NCI-H524 (cell line): ENCODE measurements around the gene CEACAM19.
"Not testable (repeated sequence)": the region's sequence is repeated elsewhere in the genome, so short reads cannot be mapped to it uniquely, and the experiment has no call there.

Experiments used
- DNase-seq, 2 experiments: peaks; one replicate each; lab custom pipeline; 2025; lab: John Stamatoyannopoulos, UW

Gene CEACAM19

DNA sequence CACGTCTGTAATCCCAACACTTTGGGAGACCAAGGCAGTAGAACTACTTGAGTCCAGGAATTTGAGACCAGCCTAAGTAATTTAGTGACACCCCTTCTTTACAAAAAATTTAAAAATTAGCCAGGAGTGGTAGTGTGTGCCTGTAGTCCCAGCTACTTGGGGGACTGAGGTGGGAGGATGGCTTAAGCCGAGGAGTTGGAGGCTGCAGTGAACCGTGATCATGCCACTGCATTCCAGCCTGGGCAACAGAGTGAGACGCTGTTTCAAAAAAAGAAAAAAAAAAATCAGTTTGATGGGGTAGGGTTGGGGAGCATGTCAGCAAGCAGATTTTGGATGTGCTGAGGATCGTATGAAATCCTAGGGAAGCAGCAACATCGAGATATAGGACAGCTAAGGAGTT lies 4.2 kb downstream of the CEACAM19 start:
- DNase-seq: no peak

DNA sequence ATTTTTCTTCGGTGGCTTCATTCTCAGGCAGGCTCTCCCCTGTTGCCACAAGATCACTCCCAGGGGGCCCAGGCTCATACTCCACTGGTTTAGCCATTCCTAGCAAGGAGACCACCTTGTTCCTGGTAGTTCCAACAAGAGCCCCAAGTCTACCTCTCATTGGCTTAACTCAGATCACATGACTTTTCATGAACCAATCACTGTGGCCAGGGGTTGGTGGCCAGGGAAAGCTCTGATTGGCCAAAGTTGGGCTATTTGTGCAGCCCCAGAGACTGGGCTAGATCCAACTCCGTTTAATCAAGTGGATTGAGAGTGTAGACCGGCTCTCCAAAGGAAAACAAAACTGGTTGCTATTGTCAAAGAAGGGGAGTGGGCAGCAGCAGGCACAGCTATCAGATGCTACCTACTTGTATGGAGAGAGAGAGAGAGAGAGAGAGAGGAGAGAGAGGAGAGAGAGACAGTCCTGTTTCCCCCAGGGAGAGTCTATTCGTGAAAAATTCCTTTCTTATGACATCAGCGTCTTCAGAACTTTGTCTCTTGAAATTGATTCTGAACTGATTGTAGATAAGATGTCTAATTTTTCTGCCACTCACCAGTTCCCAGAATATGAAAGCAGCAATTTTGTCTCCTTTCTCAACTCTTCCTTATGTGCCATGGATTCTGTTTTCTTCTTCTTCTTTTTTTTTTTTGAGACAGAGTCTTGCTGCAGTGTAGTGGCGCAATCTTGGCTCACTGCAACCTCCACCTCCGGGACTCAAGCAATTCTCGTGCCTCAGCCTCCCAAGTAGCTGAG lies 5.9 kb downstream of the CEACAM19 start:
- DNase-seq: peak; percentile 18 to 23

DNA sequence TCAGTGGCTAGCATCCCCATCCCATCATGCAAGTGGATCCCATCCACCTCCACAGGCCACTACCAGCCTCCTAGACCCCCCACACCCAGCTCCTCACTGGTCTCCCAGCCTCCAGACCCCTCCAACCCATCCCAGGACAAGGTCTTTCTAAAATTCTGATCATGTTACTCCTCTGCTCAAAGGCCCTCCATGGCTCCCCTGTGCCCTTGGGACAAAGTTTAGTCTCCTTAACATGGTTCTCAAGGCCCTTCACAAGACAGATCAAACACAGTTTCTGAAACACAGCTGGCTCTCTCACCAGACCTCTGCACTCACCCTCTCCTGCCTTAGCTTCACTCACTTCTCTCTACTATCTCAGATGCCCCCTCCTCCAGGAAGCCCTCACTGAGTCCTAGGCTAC lies 9.3 kb downstream of the CEACAM19 start:
- DNase-seq: no peak

DNA sequence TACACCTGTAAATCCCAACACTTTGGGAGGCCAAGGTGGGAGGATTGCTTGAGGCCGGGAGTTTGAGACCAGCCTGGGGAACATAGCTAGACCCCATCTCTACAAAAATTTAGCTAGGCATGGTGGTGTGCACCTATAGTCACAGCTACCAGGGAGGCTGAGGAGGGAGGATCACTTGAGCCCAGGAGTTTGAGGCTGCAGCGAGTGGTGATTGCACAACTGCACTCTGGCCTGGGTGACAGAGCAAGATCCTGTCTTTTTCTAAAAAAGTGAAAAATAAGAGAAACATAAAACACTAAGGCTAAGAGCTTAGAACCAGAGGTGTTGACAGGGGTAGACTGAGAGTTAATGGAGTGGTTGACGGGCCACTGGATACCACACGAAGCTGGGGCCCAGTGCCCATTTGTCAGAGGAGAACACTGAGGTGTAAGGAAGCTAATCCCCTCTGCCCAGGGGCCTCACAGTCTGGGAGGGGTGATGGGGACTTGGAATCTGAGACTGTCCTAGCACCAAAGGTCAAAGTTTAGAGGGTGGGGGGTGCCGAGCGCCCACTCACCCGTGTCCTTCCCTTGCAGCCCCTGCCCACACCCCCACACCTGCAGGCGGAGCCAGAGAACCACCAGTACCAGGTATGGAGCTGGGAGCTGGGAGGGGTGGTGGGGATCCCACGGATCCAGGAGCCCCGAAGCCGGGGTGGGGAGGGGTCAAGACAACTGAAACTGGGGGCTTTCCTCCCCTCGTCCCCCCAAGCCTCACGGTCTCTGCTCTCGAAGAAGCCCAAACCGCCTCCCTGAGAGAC lies 10.9 kb downstream of the CEACAM19 start:
- no peak for DNase-seq

DNA sequence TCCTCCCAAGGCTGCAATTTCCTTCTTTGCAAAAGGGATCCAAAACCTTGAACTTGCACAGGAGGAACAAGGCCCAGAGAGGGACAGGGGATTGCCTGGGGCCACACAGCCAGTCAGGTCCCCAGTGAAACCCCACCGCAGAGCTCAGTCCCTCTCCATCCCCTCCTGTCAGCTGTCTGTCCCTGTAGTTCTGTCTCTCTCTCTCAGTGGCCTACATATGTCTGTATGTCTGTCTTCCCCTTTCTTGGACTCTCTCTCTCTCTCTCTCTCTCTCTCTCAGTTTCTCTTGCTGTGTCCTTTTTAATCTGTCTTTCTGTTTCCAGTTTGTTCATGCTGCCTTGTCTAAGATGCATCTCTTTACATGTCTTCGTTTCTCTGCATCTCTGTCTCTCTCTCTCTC lies 11.5 kb downstream of the CEACAM19 start:
- DNase-seq: no peak

DNA sequence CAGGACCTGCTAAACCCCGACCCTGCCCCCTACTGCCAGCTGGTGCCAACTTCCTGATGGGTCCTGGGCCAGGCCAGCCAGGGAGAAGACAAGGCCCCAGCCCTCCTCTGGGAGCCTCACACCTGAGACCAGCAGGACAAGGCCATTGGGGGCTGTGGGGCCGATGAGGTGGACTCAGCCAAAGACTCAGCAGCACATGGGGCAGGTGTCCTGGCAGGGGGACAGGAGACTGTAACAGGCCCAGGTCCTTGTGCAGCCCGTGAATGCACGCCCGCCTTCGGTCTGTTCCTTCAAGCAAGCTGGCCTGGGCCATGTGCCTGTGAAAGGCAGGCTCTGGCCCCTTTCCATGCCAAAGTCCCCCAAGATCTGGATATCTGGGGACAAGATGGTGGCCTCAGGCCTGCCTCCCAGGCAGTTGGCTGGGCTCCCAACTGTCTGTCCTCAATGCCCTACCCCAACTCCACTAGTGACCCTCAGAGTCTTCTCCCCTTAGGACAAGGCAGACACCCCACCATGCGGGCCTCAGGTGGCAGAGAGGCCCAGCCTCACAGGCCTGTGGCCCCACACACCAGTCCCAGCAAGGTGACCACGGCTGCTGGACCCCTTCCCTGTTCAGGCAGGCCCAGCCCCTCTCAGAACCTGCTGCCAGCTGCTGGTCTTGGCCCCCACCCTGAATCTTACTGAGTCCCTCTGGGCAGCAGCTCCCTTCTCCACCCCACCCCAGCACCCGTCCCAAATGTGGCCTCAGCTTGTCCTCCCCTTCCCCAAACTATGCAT lies 12.3 kb downstream of the CEACAM19 start:
- no peak for DNase-seq

DNA sequence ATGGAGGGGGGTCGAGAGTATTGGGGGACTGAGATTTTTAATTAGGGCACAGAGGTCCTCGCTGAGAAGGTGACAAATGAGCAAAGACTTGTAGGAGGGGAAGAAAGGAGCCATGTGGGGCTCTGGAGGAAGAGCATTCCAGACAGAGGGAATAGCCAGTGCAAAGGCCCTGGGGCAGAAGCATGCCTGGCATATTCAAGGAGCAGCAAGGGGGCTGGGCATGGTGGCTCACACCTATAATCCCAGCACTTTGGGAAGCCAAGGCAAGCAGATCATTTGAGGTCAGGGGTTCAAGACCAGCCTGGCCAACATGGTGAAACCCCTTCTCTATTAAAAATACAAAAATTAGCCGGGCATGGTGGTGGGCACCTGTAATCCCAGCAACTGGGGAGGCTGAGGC lies 13.1 kb downstream of the CEACAM19 start:
- not testable (repeated sequence) for DNase-seq

DNA sequence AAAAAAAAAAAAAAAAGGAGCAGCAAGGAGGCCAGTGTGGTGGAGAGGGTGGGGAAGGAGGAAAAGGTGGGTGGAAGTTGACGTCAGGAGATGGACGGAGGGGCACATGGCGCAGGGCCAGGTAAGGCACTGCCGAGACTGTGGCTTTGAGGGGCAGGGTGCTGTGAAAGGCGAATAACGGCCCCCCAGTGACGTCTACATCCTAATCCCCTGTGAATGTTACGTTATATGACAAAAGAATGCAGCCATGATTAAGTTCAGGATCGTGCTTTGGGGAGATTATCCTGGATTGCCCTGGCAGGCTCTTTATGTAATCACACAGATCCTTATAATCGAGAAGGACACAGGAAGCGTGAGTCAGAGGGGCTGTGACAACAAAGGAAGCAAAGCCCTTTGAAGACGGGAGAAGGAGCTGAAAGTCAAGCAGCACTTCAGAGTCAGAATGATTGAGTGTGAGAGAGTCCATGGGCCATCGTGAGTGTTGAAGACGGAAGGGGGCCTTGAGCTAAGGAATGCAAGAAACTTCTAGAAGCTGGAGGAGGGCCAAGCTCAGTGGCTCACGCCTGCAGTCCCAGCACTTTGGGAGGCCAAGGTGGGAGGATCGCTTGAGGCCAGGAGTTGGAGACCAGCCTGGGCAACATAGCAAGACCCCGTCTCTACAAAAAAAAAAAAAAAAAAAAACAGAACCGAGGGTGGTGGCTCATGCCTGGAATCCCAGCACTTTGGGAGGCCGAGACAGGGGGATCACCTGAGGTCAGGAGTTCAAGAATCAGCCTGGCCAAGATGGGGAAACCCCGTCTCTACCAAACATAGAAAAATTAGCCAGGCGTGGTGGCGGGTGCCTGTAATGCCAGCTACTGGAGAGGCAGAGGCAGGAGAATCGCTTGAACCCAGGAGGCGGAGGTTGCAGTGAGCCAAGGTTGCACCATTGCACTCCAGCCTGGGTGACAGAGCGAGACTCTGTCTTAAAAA lies 13.9 kb downstream of the CEACAM19 start:
- no peak for DNase-seq

DNA sequence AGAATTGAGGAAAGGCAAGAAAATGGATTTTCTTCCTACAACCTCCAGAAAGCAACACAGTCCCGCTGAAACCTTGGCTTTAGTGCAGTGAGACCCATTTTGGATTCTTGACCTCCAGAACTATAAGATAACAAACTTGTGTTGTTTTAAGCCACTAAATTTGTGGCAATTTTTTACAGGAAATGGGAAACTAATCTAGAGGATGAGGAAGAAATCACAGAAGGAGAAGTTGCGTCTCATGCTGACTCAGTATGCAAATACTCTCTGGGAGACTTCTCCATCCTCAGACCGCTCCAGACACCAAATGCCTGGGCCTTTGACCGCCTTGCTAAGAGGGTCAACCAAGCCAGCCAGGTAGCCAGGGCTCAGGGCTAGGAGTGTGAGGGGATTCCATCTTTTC lies 14.6 kb downstream of the CEACAM19 start:
- no peak for DNase-seq

DNA sequence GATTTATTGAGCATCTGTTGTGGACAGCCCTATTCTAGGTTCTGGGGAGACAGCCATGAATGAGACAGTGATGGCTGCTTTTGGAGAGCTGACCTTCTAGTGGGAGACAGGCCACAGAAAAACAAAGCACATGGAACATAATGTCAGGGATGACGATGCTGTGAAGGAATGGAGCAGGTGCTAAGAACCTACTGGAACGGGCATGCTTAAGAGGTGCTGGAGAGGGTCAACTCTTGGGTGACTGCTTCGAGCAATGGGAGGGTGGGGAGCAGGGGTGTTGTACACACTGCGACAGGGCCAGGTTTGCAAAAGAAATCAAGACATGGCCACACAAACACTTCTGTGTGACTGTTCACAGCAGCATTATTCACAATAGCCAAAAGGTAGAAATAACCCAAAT lies 15.6 kb downstream of the CEACAM19 start:
- no peak for DNase-seq

DNA sequence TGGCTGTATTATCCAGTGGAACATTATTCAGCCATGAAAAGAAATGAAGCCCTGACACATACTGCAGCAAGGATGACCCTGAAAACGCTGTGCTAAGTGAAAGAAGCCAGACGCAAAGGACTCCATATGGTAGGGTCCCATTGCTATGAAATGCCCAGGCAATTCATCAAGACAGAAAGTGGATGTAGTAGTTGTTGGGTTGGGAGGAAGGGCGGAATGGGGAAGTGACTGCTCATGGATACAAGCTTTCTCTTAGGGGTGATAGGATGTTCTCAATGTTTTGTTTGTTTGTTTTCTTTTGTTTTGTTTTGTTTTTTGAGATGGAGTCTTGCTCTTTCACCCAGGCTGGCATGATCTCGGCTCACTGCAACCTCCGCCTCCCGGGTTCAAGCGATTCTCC lies 16.6 kb downstream of the CEACAM19 start:
- DNase-seq: no peak

DNA sequence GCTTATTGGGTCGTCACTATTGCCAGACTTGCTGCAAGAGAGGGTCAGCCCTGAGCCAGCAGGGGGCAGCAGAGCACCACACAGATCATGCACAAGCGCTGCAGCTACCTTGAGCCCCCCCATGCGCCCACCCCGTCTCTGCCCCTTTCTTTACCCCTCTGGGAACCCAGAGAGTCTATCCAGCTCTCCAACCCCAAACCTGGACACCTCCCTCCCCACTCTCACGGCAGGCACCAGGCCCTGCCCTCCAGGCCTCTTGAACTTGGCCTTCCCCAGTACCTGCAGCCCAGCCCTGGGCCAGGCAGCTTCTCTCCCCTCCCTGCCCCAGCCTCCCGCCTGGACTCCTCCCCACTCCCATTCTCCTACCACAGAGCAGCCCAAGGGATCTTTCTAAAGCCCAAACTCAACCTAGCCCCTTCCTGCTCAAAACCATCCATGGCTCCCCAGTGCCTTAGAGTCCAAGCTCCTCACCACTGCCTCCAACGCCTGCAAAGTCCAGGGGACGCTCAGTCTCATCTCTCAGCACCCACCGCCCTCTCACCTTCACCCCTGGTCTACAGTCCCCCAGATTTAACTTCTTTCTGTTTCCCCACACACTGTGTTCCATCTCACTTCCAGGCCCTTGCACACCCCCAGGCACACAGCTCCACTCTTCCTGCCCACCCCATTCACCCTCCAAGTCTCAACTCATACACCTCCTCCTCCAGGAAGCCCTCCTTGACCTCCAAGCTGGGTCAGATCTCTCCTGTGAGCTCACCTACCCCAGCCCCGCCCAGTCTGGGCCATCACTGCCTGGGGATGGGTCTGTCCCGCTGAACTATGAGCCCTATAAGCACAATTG lies 18.2 kb downstream of the CEACAM19 start:
- peak; percentile 17 to 52 for DNase-seq

DNA sequence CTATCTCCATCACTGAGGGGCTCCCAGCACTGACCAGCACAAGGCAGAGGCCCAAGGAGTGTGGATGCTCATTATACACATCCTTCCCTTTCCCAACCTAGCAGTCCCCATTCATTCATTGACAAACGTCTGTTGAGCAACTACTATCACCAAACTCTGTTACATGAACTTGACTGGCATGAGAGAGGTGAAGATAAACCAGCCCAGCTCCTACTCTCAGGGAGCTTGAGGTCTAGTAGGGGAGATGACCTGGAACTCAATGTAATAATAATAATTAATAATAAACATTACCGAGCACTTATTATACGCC lies 18.8 kb downstream of the CEACAM19 start:
- DNase-seq: no peak

DNA sequence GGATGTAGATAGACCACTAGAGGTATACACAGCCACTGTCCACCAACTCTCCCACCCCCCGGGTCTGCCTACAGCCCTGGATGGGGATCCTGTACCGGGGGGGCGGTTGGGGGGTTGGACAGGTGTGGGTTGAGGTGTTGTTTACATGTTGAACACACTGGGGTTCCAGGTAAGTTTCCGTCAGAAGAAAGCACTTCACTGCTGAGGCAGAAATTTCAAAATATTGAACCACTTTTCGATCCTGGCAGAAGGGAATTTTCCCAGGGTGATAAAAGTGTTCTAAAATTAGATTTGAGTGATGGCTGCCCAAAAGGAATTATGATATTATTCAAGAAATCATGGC lies 21.1 kb downstream of the CEACAM19 start:
- DNase-seq: no peak

DNA sequence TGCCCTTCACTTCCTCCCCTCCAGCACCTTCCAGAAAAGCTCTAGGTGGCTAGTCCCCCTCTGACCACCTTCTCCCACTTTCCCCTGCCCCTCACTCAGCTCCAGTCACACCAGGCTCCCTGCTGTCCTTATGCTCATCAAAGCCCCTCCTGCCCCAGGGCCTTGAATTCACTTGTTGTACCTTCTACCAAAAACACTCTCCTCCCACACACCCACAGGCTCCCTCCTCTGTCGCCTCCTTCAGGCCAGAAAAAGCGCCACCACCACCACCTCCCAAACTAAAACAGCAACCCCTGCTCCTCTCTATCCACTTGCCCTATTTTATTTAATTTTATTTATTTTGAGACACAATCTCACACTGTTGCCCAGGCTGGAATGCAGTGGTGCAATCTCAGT lies 22.9 kb downstream of the CEACAM19 start:
- DNase-seq: no peak

DNA sequence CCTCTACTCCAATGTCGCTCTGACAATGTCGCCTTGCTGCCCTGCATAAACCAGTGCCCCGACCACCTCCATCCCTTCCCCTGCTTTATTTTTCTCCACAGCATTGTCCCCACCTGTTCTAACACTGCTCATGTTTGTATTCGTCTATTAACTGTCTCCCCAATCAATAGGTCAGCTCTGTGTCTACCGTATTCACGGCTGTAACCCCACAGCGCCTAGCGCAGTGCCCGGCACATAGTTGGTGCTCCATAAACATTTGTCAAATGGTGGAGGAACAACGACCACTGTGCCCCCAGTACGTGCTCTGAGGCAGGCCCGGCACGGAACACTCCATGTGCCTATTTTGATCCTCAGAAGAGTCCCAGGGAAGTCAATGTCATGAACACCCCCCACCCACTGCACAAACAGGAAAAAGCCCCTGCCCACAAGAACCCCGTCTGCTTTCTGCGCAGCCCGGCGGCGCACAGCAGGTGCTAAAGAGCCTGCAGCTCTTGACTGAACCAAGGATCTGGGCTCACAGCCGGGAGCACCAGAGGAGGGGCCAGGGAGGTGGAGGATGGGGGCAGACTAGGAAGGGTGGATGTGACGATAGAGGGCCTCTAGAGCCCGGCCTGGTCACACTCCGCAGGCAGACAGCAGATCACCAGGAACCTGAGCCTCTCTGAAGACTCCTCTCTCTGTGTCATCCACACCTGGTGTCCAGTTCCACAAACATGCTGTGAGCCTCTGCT lies 25.8 kb downstream of the CEACAM19 start:
- no peak for DNase-seq

DNA sequence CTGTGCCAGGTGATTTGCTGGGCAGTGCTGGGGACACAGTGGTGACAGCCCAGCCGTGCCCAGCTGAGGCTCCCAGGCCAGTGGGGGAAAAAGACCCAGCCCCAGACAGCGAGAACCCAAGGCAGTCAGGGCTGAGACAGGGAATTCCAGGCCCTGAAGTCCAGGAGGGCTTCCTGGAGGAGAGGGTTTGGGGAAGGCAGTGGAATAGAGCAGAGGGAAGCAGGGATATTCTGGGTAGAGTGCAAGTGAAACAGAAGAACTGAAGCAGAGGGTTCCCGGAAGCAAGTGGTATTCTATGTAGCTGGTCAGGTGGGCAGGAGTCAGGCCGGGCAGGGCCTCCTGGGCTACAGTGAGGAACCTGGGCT lies 26.4 kb downstream of the CEACAM19 start:
- DNase-seq: no peak

DNA sequence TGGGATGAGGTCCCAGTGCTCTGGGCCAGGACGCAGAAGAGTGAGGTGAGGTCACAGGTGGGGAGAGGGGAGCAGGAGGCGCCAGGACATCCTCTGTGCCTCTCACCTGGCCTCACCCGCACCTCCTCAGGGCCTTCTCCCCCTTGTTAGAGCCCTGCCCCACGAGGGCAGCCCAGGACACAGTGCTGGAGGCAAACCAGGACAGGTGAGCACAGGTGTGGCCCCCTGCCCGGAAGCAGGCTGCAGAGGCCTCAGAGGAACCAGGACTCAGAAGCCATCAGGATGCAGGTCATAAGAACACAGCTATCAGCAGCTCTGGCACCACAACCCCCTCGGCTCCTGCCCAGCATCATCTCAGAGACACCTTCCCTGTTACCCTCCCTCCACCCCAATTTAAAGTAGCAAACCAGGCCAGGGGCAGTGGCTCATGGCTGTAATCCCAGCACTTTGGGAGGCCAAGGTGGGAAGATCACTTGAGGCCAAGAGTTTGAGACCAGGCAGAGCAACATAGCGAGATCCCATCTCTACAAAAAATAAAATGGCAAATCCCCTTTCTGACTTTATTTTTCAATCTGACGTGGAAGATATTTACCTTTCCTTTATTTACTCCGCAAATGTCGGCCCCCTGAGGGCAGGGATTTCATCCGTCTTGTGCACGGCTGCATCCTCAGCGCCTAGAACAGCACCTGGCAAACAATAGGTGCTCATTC lies 27.4 kb downstream of the CEACAM19 start, which contains the start of gene CEACAM16:
Gene CEACAM16 (plus strand): TSS at position 660 of the 710 bp plus-strand sequence. CDS start 2,306 bp downstream, outside the sequence.
- no peak for DNase-seq

DNA sequence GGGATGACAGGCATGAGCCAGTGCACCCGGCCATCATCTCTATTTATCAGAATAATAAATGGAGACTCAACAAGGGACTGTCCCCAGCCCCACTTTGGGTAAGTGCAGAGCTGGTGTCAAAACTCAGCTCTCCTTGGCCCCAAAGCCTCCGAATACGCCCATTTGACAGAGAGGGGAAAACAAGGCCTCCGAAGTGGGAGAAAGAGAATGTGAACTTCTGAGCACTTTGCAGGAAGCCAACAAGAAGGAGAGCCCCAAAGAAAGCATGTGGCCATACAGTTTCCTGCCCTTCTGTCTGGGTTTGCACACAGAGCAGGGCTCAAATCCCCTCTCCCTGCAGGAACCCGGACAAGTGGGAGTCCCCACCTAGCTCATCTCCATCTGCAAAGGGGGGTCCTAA lies 29.3 kb downstream of the CEACAM19 start:
- no peak for DNase-seq
